Mesenchymal stem cell (in vitro differentiated cells and primary cell): ENCODE data around the gene NDUFA7.

ENCODE experiments used
- DNase-seq: peaks from one replicate; pipeline ENCODE4 v3.0.0-alpha.2; 2013
- H2AFZ ChIP-seq: one replicate; pipeline ENCODE4 v1.6.1; 2013; ENCODE audit warnings: low read depth, mild to moderate bottlenecking, control low read depth, inconsistent platforms, low read length, moderate library complexity
- H2AK5ac ChIP-seq: 2 replicates; pipeline ENCODE4 v1.6.1; 2013; ENCODE audit warnings: low read length, moderate library complexity, mild to moderate bottlenecking, inconsistent platforms; ENCODE audit not compliant: severe bottlenecking
- H2BK120ac ChIP-seq: one replicate; pipeline ENCODE4 v1.6.1; 2013; ENCODE audit warnings: low read depth, mild to moderate bottlenecking, inconsistent platforms, low read length, moderate library complexity
- H2BK12ac ChIP-seq, 2 experiments: one replicate each; pipeline ENCODE4 v1.6.1; 2013; ENCODE audit warnings: inconsistent platforms in 2 of 2, low read length in 2 of 2, mild to moderate bottlenecking in 2 of 2, moderate library complexity in 2 of 2, control low read depth in 1 of 2
- H2BK15ac ChIP-seq: one replicate; pipeline ENCODE4 v1.6.1; 2013; ENCODE audit warnings: mild to moderate bottlenecking, low read depth, inconsistent platforms; ENCODE audit not compliant: poor library complexity, severe bottlenecking
- H2BK5ac ChIP-seq: 2 replicates; pipeline ENCODE4 v1.6.1; 2013; ENCODE audit warnings: low read depth, mild to moderate bottlenecking, low read length, control low read depth, inconsistent platforms; ENCODE audit not compliant: poor library complexity, severe bottlenecking
- H3K14ac ChIP-seq, 2 experiments: one replicate each; pipeline ENCODE4 v1.6.1; 2013; ENCODE audit warnings: inconsistent platforms in 2 of 2, low read length in 2 of 2, control low read depth in 1 of 2, mild to moderate bottlenecking in 1 of 2, moderate library complexity in 1 of 2
- H3K18ac ChIP-seq, 2 experiments: one replicate each; pipeline ENCODE4 v1.6.1; 2013; ENCODE audit warnings: inconsistent platforms in 2 of 2, low read length in 2 of 2, control low read depth in 1 of 2, low read depth in 1 of 2, mild to moderate bottlenecking in 1 of 2
- H3K23ac ChIP-seq, 2 experiments: one replicate each; pipeline ENCODE4 v1.6.1; 2013; ENCODE audit warnings: inconsistent platforms in 2 of 2, low read length in 2 of 2, mild to moderate bottlenecking in 2 of 2, moderate library complexity in 2 of 2, control low read depth in 1 of 2
- H3K27ac ChIP-seq: 2 replicates; pipeline ENCODE4 v1.5.1; 2013; ENCODE audit warnings: mild to moderate bottlenecking, moderate library complexity, low read length, control low read depth, inconsistent platforms; ENCODE audit not compliant: poor library complexity, severe bottlenecking
- H3K27me3 ChIP-seq, 2 experiments: 2 replicates each; pipeline versions ENCODE4 v1.6.1 to v1.7.0; 2013; ENCODE audit warnings: low read length in 2 of 2, mild to moderate bottlenecking in 2 of 2, moderate library complexity in 2 of 2, control low read depth in 1 of 2, inconsistent platforms in 1 of 2; ENCODE audit not compliant: control insufficient read depth in 1 of 2, insufficient read depth in 1 of 2
- H3K36me3 ChIP-seq, 2 experiments: 2 replicates each; pipeline versions ENCODE4 v1.6.1 to v1.7.0; 2013; ENCODE audit warnings: low read length in 2 of 2, control low read depth in 1 of 2, inconsistent platforms in 1 of 2, low read depth in 1 of 2, mild to moderate bottlenecking in 1 of 2; ENCODE audit not compliant: insufficient read depth in 2 of 2, control insufficient read depth in 1 of 2
- H3K4ac ChIP-seq, 2 experiments: one replicate each; pipeline ENCODE4 v1.6.1; 2013; ENCODE audit warnings: inconsistent platforms in 2 of 2, low read length in 2 of 2, mild to moderate bottlenecking in 2 of 2, moderate library complexity in 2 of 2, control low read depth in 1 of 2, low read depth in 1 of 2
- H3K4me1 ChIP-seq: 2 replicates; pipeline ENCODE4 v1.6.1; 2013; ENCODE audit warnings: low read depth, low read length, control low read depth; ENCODE audit not compliant: control insufficient read depth, insufficient read depth
- H3K4me2 ChIP-seq: 2 replicates; pipeline ENCODE4 v1.6.1; 2013; ENCODE audit warnings: low read length, mild to moderate bottlenecking, inconsistent platforms; ENCODE audit not compliant: poor library complexity, severe bottlenecking
- H3K4me3 ChIP-seq, 2 experiments: 2 replicates each; pipeline versions ENCODE4 v1.5.1 to v1.7.0; 2013; ENCODE audit warnings: low read length in 2 of 2, mild to moderate bottlenecking in 2 of 2, control low read depth in 1 of 2, low read depth in 1 of 2; ENCODE audit not compliant: insufficient read depth in 1 of 2
- H3K79me1 ChIP-seq: replicated peaks from 2 replicates; pipeline ENCODE4 v1.6.1; 2013; ENCODE audit warnings: mild to moderate bottlenecking, control low read depth, low read length, inconsistent platforms; ENCODE audit not compliant: poor library complexity, severe bottlenecking
- H3K9ac ChIP-seq: 2 replicates; pipeline ENCODE4 v1.7.0; 2013; ENCODE audit warnings: mild to moderate bottlenecking, low read length, moderate library complexity
- H3K9me3 ChIP-seq: 2 replicates; pipeline ENCODE4 v1.7.0; 2013; ENCODE audit warnings: mild to moderate bottlenecking, low read length; ENCODE audit not compliant: control insufficient read depth
- H4K8ac ChIP-seq: one replicate; pipeline ENCODE4 v1.6.1; 2013; ENCODE audit warnings: inconsistent platforms, mild to moderate bottlenecking, low read length, moderate library complexity
- H4K91ac ChIP-seq: one replicate; pipeline ENCODE4 v1.6.1; 2013; ENCODE audit warnings: mild to moderate bottlenecking, low read length, inconsistent platforms
- WGBS: methylation state at CpG from one replicate; pipeline ENCODE4 v1.1.7; 2013; ENCODE audit warnings: mixed read lengths; 5-methylcytosine and 5-hydroxymethylcytosine counted together

NDUFA7 gene

GRCh38 chr19:8336072-8336569 lies 14.9 kb upstream of the NDUFA7 start:
- no peak overlapping the region for H4K8ac ChIP-seq
- H3K27me3 ChIP-seq = peaks cover 35 to 58% of the 10 kb centered on the region in 2 experiments
- no peak overlapping the region for H3K4me2 ChIP-seq
- no peaks in the 10 kb centered on the region for H3K9me3 ChIP-seq
- no peak overlapping the region for H3K18ac ChIP-seq
- no peak overlapping the region for H3K14ac ChIP-seq
- no peaks in the 10 kb centered on the region for H3K79me1 ChIP-seq
- no peak overlapping the region for H2BK5ac ChIP-seq
- no peaks in the 10 kb centered on the region for H3K36me3 ChIP-seq
- H3K4me1 ChIP-seq = peaks cover 31% of the 10 kb centered on the region
- H2AFZ ChIP-seq = no peak overlapping the region
- H3K27ac ChIP-seq = no peak overlapping the region
- no peak overlapping the region for H2BK12ac ChIP-seq
- no peak overlapping the region for H3K9ac ChIP-seq
- H3K23ac ChIP-seq = no peak overlapping the region
- H4K91ac ChIP-seq = no peak overlapping the region
- no peak for DNase-seq
- no peak overlapping the region for H3K4me3 ChIP-seq
- no peak overlapping the region for H2AK5ac ChIP-seq
- 87% methylated on average over 23 of the region's 27 CpGs for WGBS
- no peak overlapping the region for H2BK120ac ChIP-seq
- no peak overlapping the region for H2BK15ac ChIP-seq
- H3K4ac ChIP-seq = no peak overlapping the region

GRCh38 chr19:8335343-8336071 lies 14.3 kb upstream of the NDUFA7 start:
- Histone ChIP-seq H3K36me3 (no peaks in the 10 kb centered on the region), H3K4me3 (peak overlapping the region in 1 of 2 experiments; percentile 42), H3K14ac (no peak overlapping the region), H2AK5ac (no peak overlapping the region), H3K27ac (no peak overlapping the region), H3K23ac (peak overlapping the region in 1 of 2 experiments; percentile 35), H4K8ac (no peak overlapping the region), H2BK120ac (no peak overlapping the region), H2BK15ac (no peak overlapping the region), H3K9ac (no peak overlapping the region), H3K9me3 (no peaks in the 10 kb centered on the region), H4K91ac (no peak overlapping the region), H2BK5ac (no peak overlapping the region), H3K18ac (no peak overlapping the region), H3K4me1 (peaks cover 27% of the 10 kb centered on the region), H2AFZ (no peak overlapping the region), H3K27me3 (peaks cover 33 to 52% of the 10 kb centered on the region in 2 experiments), H2BK12ac (no peak overlapping the region), H3K4me2 (peak overlapping the region; percentile 95), H3K79me1 (no peaks in the 10 kb centered on the region), H3K4ac (no peak overlapping the region)
- 17% methylated on average over 35 of the region's 79 CpGs for WGBS
- DNase-seq = no peak

GRCh38 chr19:8334458-8335342 lies 13.5 kb upstream of the NDUFA7 start:
- Histone ChIP-seq H3K23ac (peak overlapping the region in 1 of 2 experiments; percentile 52), H4K91ac (no peak overlapping the region), H3K36me3 (no peaks in the 10 kb centered on the region), H2BK12ac (no peak overlapping the region), H3K4me2 (peak overlapping the region; percentile 95), H2AFZ (no peak overlapping the region), H3K4me1 (peaks cover 24% of the 10 kb centered on the region), H3K79me1 (no peaks in the 10 kb centered on the region), H3K14ac (no peak overlapping the region), H3K4ac (no peak overlapping the region), H3K9me3 (no peaks in the 10 kb centered on the region), H3K9ac (no peak overlapping the region), H3K18ac (no peak overlapping the region), H2BK120ac (no peak overlapping the region), H2AK5ac (no peak overlapping the region), H3K27ac (no peak overlapping the region), H3K4me3 (peak overlapping the region in 1 of 2 experiments; percentile 44), H2BK15ac (no peak overlapping the region), H4K8ac (no peak overlapping the region), H3K27me3 (peaks cover 30 to 48% of the 10 kb centered on the region in 2 experiments), H2BK5ac (no peak overlapping the region)
- peak; percentile 51 for DNase-seq
- WGBS = 9% methylated on average over 53 of the region's 117 CpGs
